Measurements from ENCODE around the gene OR13C5.

OR13C5 gene

GRCh38 chr9:104553261-104553660 is 46.0 kb downstream of the OR13C5 start:
- no peak for TF ChIP-seq CTCF (IDR thresholded peaks at IDR 0.05; ENCODE audit: control extremely low read depth, extremely low read depth, low read depth, missing control alignments)
- ChIA-PET POLR2A (no interaction called here), CTCF (no interaction called here)
- DNase-seq (ENCODE audit: extremely low spot score): no peak

Data from GM10248 (cell line).